K562 (cell line): Measurements from ENCODE around the gene EZH1. TPM values are rescaled to one million over a fixed set of nuclear protein-coding genes. Genes with fewer than 3 reads are reported as not detected.

Experiments
- ASH1L ChIP-seq: fragments of 450-650 bp; IDR thresholded peaks from 2 replicates; pipeline ENCODE4 v1.6.1; 2018; ENCODE audit warnings: borderline replicate concordance, mild to moderate bottlenecking, low read depth; ENCODE audit not compliant: partially characterized antibody
- BCL6 ChIP-seq: fragments of 250-450 bp; sonication (Bioruptor Pico); IDR thresholded peaks from 2 replicates; pipeline ENCODE4 v1.4.0; 2020
- BRF2 ChIP-seq: IDR thresholded peaks from 3 replicates; pipeline ENCODE4 v1.6.1; 2011; ENCODE audit warnings: borderline replicate concordance, mild to moderate bottlenecking; ENCODE audit not compliant: insufficient read length, insufficient read depth
- CBX1 ChIP-seq: sonication (generic); IDR thresholded peaks from 2 replicates; pipeline ENCODE4 v1.6.1; 2016; ENCODE audit warnings: antibody characterized with exemption, low read depth, mild to moderate bottlenecking
- CEBPB ChIP-seq: fragments of 450-650 bp; IDR thresholded peaks from 2 replicates; pipeline ENCODE4 v1.6.1; 2016; ENCODE audit warnings: missing genetic modification characterization, missing compliant biosample characterization
- CEBPG ChIP-seq, 3 experiments: fragments of 200-800 bp in 1 of 3; sonication (Bioruptor generic) in 1 of 3; sonication (generic) in 1 of 3; formaldehyde crosslinking in 1 of 3; IDR thresholded peaks in 2 of 3; conservative IDR thresholded peaks in 1 of 3; 2 replicates each; pipeline versions ENCODE4 v1.6.1 to v1.8.0; 2016 to 2022; ENCODE audit warnings: missing compliant biosample characterization in 2 of 3, missing genetic modification characterization in 2 of 3, mild to moderate bottlenecking in 1 of 3, missing genetic modification reagents in 1 of 3
- E2F4 ChIP-seq: sonication (generic); formaldehyde crosslinking; IDR thresholded peaks from 2 replicates; pipeline ENCODE4 v1.8.0; 2022; ENCODE audit warnings: mild to moderate bottlenecking, low read depth, missing genetic modification reagents
- HOMEZ ChIP-seq: fragments of 250-450 bp; sonication (Bioruptor Pico); IDR thresholded peaks from 2 replicates; pipeline ENCODE4 v1.4.0; 2020; ENCODE audit warnings: mild to moderate bottlenecking, moderate library complexity
- KDM1A ChIP-seq, 2 experiments: fragments of 450-650 bp; IDR thresholded peaks; 2 replicates each; pipeline ENCODE4 v1.6.1; 2016; ENCODE audit warnings: mild to moderate bottlenecking in 2 of 2
- NELFE ChIP-seq: IDR thresholded peaks from 2 replicates; pipeline ENCODE4 v1.6.1; 2011; ENCODE audit warnings: mild to moderate bottlenecking; ENCODE audit not compliant: insufficient read depth, insufficient read length
- PRMT5 ChIP-seq: sonication (generic); formaldehyde crosslinking; IDR thresholded peaks from 2 replicates; pipeline ENCODE4 v1.5.0; 2020; ENCODE audit warnings: missing genetic modification reagents
- PRPF4 ChIP-seq: fragments of 200-400 bp; formaldehyde crosslinking; IDR thresholded peaks from one replicate; pipeline ENCODE4 v1.6.1; 2017; ENCODE audit warnings: low read length, low read depth, mild to moderate bottlenecking; ENCODE audit not compliant: insufficient read depth, poor library complexity, severe bottlenecking
- RCOR1 ChIP-seq, 2 experiments: IDR thresholded peaks; 2 replicates each; pipeline ENCODE4 v1.6.1; 2012; ENCODE audit warnings: low read depth in 2 of 2, low read length in 2 of 2, borderline replicate concordance in 1 of 2, improper control_type of control experiment in 1 of 2
- ZNF146 ChIP-seq: IDR thresholded peaks from one replicate; pipeline ENCODE4 v1.6.1; 2018; ENCODE audit warnings: missing compliant biosample characterization; ENCODE audit not compliant: unreplicated experiment
- ZNF23 ChIP-seq: fragments of 250-450 bp; sonication (Bioruptor Pico); IDR thresholded peaks from 2 replicates; pipeline ENCODE4 v1.4.0; 2020; ENCODE audit warnings: mild to moderate bottlenecking
- ZNF347 ChIP-seq: fragments of 450-650 bp; formaldehyde crosslinking; IDR thresholded peaks from 2 replicates; pipeline ENCODE4 v1.4.0; 2020; ENCODE audit warnings: low read depth, mild to moderate bottlenecking, moderate library complexity
- ZNF445 ChIP-seq: fragments of 250-450 bp; sonication (Bioruptor Pico); IDR thresholded peaks from 2 replicates; pipeline ENCODE4 v1.4.0; 2020; ENCODE audit warnings: low read depth, mild to moderate bottlenecking, moderate library complexity
- ZNF766 ChIP-seq: fragments of 200-800 bp; sonication (Bioruptor generic); conservative IDR thresholded peaks from 2 replicates; pipeline ENCODE4 v1.6.1; 2016; ENCODE audit warnings: missing genetic modification characterization, missing compliant biosample characterization
- polyA plus RNA-seq, 8 experiments: library from polyadenylated mRNA; depleted of rRNA in 4 of 8; stranded (reverse) in 5 of 8; unstranded in 3 of 8; fragments of >200 nt; fragmentation: Nextera tagmentation in 2 of 8; fragmentation: Illumina TruSeq in 1 of 8; extraction: Ambion mirVana in 2 of 8; extraction: Trizol in 1 of 8; gene quantifications; 2 replicates each; pipeline versions ENCODE4 v1.2.1 to v1.2.3, GENCODE V29; 2011 to 2014; ENCODE audit warnings: inconsistent platforms in 1 of 8, missing spikeins in 1 of 8
- total RNA-seq, 7 experiments: library from RNA; depleted of rRNA in 6 of 7; stranded (reverse); fragments of >200 nt in 6 of 7; fragmentation: Illumina TruSeq in 2 of 7; extraction: Trizol in 2 of 7; gene quantifications; 2 replicates each; pipeline versions ENCODE4 v1.2.1 to v1.2.3, GENCODE V29; 2011 to 2021; ENCODE audit warnings: low replicate concordance in 1 of 7
- TF ChIP-seq, protein P1 (sequence below): fragments of 450-650 bp; conservative IDR thresholded peaks from 2 replicates; pipeline ENCODE4 v1.6.1; 2016; ENCODE audit warnings: missing genetic modification characterization, low read depth, mild to moderate bottlenecking, missing compliant biosample characterization, moderate library complexity
- TF ChIP-seq, protein P2 (sequence below): IDR thresholded peaks from 2 replicates; pipeline ENCODE4 v1.6.1; 2011; ENCODE audit warnings: borderline replicate concordance, low read depth, mild to moderate bottlenecking, moderate library complexity, low read length; ENCODE audit not compliant: insufficient read depth, poor library complexity, severe bottlenecking

EZH1 gene
- total and polyA plus RNA-seq, 9 of the 15 experiments (the other 6 are each of a cell fraction or from before 2014, with no cell fraction given), result 8.6 to 40.8 (median 22.9) TPM

- TF ChIP-seq CEBPG (CRISPR knock-in tag; IDR thresholded peaks at IDR 0.05) (no peak), CEBPG (tag; conservative IDR thresholded peaks at IDR 0.05 in 1 of 2, IDR thresholded peaks at IDR 0.05 in 1 of 2) (no peak), E2F4 (CRISPR knock-in tag) (no peak), BRF2 (no peak), PRPF4 (no peak), ZNF766 (CRISPR knock-in tag) (no peak), ZNF23 (CRISPR knock-in tag) (no peak), PRMT5 (CRISPR knock-in tag) (no peak), NELFE (no peak), CBX1 (no peak), HOMEZ (CRISPR knock-in tag) (no peak), ZNF347 (CRISPR knock-in tag) (no peak), CEBPB (tag) (no peak), ASH1L (no peak), KDM1A (IDR thresholded peaks at IDR 0.05) (peak; percentile 100), ZNF445 (CRISPR knock-in tag) (no peak), ZNF146 (CRISPR knock-in tag) (no peak), RCOR1 (IDR thresholded peaks at IDR 0.05; ENCODE audit: borderline replicate concordance in 1 of 2, low read depth in 2 of 2, low read length in 2 of 2) (peak; percentile 97 to 99), BCL6 (CRISPR knock-in tag) (no peak)
- TF ChIP-seq, protein P1, sequence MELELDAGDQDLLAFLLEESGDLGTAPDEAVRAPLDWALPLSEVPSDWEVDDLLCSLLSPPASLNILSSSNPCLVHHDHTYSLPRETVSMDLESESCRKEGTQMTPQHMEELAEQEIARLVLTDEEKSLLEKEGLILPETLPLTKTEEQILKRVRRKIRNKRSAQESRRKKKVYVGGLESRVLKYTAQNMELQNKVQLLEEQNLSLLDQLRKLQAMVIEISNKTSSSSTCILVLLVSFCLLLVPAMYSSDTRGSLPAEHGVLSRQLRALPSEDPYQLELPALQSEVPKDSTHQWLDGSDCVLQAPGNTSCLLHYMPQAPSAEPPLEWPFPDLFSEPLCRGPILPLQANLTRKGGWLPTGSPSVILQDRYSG (tag), result no peak
- TF ChIP-seq, protein P2, sequence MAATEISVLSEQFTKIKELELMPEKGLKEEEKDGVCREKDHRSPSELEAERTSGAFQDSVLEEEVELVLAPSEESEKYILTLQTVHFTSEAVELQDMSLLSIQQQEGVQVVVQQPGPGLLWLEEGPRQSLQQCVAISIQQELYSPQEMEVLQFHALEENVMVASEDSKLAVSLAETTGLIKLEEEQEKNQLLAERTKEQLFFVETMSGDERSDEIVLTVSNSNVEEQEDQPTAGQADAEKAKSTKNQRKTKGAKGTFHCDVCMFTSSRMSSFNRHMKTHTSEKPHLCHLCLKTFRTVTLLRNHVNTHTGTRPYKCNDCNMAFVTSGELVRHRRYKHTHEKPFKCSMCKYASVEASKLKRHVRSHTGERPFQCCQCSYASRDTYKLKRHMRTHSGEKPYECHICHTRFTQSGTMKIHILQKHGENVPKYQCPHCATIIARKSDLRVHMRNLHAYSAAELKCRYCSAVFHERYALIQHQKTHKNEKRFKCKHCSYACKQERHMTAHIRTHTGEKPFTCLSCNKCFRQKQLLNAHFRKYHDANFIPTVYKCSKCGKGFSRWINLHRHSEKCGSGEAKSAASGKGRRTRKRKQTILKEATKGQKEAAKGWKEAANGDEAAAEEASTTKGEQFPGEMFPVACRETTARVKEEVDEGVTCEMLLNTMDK, result no peak
Measured at GRCh38 chr17:42750739-42751344, 6.0 kb upstream of the EZH1 start (continued).
